Endothelial cell of umbilical vein (primary cell): ENCODE results near the gene RPL3.

ENCODE experiments used
- EZH2 ChIP-seq: IDR thresholded peaks from 2 replicates; pipeline ENCODE4 v1.6.1; 2012; ENCODE audit warnings: borderline replicate concordance, low read depth, mild to moderate bottlenecking, moderate library complexity, low read length, inconsistent platforms; ENCODE audit not compliant: severe bottlenecking
- GATA2 ChIP-seq: IDR thresholded peaks from 2 replicates; pipeline ENCODE4 v1.7.0; 2011; ENCODE audit warnings: low read depth, mild to moderate bottlenecking, moderate library complexity, mixed read lengths, low read length; ENCODE audit not compliant: insufficient read length, insufficient read depth
- POLR2A ChIP-seq: IDR thresholded peaks from 2 replicates; pipeline ENCODE4 v1.6.1; 2012; ENCODE audit warnings: low read depth, mild to moderate bottlenecking, control low read depth, low read length
- TF ChIP-seq, protein P1 (sequence below), 2 donors: IDR thresholded peaks; 1 replicate in 1 of 2; 2 replicates in 1 of 2; pipeline ENCODE4 v1.5.1; 2011; ENCODE audit warnings: low read length in 2 of 2, mild to moderate bottlenecking in 2 of 2, moderate library complexity in 2 of 2, control low read depth in 1 of 2, inconsistent platforms in 1 of 2, low read depth in 1 of 2; ENCODE audit not compliant: insufficient read depth in 1 of 2; ENCODE audit errors: extremely low read depth in 1 of 2

DNA sequence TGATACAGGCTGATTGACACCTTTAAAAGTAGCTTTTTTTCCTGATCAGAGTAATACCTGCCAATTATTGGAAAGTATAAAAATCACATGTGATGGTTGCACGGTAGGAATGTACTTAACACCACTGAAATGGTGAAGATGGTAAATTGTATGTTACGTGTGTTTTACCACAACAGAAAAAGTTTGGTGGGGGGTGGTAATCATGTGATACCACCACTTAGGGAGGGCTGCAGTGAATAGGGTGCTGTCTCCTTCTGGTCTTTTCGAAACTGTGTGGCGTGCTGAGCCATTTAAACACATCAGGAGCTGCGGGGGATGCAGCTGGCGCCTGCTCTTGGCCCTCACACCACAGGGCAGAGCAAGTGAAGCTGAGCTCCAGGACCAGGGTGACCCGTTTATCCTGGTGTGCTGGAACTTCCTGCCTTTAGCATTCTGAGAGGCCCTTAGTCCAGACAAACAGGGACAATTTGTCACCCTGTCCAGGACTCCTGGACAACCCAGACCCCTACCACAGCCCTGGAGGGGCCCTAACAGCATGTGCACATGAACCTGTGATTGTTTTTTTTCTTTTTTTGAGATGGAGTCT lies 33.0 kb upstream of the RPL3 start:
- TF ChIP-seq, protein P1, sequence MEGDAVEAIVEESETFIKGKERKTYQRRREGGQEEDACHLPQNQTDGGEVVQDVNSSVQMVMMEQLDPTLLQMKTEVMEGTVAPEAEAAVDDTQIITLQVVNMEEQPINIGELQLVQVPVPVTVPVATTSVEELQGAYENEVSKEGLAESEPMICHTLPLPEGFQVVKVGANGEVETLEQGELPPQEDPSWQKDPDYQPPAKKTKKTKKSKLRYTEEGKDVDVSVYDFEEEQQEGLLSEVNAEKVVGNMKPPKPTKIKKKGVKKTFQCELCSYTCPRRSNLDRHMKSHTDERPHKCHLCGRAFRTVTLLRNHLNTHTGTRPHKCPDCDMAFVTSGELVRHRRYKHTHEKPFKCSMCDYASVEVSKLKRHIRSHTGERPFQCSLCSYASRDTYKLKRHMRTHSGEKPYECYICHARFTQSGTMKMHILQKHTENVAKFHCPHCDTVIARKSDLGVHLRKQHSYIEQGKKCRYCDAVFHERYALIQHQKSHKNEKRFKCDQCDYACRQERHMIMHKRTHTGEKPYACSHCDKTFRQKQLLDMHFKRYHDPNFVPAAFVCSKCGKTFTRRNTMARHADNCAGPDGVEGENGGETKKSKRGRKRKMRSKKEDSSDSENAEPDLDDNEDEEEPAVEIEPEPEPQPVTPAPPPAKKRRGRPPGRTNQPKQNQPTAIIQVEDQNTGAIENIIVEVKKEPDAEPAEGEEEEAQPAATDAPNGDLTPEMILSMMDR (IDR thresholded peaks at IDR 0.05; ENCODE audit: extremely low read depth in 1 of 2, insufficient read depth in 1 of 2, low read depth in 1 of 2, low read length in 2 of 2): no peak
- TF ChIP-seq POLR2A (no peak), EZH2 (no peak), GATA2 (no peak)
